Right renal pelvis (tissue), 4 donors: Measurements from ENCODE around the gene LNX2. TPM values are rescaled to one million over a fixed set of nuclear protein-coding genes. Genes with fewer than 3 reads are reported as not detected.

Experiments
- DNase-seq, 4 donors: peaks; one replicate each; pipeline ENCODE4 v3.0.0-alpha.2; 2013; ENCODE audit warnings: low read depth in 4 of 4, low spot score in 3 of 4, missing footprints in 1 of 4
- polyA plus RNA-seq, 4 donors: library from polyadenylated mRNA; unstranded; fragments of 120-200 nt; gene quantifications; one replicate each; pipeline ENCODE4 v1.2.1, GENCODE V29; 2013; ENCODE audit not compliant: insufficient read length in 4 of 4

The LNX2 gene
- polyA plus RNA-seq, 4 donors: 12.7 to 15.4 (median 14.1) TPM

DNA sequence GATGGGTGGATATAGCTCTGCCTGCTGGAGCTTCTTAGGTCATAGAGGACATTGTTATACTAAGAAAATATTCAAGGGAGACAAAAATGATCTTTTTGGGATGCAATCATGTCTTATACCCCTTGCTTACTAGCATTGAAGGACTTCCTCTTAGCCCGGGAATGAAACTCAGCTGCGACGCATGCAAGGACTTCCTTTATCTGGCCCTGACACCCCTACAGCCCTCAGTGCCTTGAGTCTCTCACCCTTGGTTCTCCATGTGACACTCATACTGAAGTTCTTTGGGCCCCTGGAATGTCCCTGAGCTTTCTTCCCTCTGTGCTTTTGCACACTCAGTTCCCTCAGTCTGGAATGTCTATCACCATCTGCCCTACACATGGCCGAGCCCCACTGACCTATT is 97.5 kb downstream of the LNX2 start:
- no peak for DNase-seq

DNA sequence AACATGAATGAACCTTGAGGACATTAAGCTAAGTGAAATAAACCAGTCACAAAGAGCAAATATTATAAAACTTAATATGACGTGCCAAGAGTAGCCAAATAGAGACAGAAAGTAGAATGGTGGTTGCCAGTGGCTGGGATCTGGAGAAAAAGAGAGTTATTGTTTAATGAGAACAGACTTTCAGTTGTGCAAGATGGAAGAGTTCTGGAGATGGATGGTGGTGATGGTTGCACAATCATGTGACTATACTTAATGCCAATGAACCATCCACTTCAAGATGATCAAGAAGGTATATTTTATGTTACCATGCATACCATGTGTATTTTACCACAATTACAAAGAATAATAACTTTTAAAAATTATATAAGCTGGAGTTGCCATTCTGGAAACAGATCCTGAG is 104.2 kb downstream of the LNX2 start:
- no peak for DNase-seq

DNA sequence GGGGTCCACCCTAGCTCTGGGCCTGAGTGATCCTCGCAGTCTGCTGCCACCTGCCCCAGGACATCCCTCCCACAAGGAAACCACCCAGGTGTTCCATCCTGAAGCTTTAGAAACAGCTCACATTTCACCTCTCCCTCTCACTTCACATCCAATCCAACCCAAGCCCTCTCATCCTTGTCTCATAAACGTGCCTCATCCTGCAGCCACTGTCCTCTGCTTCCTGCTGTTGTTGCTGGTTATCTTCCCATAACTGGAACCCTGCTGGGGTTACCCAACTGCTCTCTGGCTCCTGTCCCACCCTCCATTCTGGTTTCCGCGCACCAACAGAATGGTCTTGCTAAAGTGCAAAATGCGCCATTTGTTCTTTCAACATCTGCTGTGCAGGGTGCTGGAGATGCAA is 110.2 kb downstream of the LNX2 start:
- no peak for DNase-seq

DNA sequence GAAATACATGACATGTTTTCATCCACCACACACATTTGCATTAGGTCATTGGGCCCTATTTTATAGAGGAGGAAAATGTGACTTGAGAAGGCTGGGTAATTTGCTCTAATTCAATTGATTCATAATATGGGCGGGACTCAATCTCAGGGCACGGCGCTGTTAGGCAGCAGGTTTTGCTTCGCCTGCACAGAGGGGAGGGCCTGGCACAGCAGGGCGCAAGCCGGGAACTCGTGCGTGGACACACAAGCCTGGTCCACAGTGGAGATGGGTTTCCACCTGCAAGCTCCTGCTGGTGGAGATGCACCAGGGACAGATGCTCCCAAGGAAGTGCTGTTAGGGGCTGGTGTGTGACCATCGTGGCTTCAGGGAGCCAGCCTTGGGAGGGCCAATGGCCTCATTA is 111.5 kb downstream of the LNX2 start:
- no peak for DNase-seq

- DNase-seq: no peak
Measured at GRCh38 chr13:27505792-27506191, 114.5 kb downstream of the LNX2 start.

DNA sequence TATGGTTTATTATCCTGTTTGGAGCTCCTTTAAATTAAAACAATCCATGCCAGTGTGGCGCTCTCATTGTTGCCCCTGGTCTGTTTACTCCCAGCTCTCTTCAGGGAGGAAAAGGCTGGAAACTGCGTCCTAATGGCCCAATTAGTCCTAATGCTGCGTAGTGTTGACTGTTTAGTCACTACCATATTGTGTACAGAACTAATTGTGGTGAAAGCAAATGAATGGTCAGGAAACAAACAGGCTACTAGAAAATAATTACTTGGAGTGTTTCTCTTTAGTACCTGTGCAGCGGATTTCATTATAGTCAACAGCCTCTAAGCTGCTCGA is 115.5 kb downstream of the LNX2 start:
- no peak for DNase-seq

- no peak for DNase-seq
Measured at GRCh38 chr13:27504128-27504867, 116.0 kb downstream of the LNX2 start.

- no peak for DNase-seq
Measured at GRCh38 chr13:27500806-27501534, 119.4 kb downstream of the LNX2 start.

- DNase-seq: no peak
Measured at GRCh38 chr13:27497563-27498230, 122.6 kb downstream of the LNX2 start.

GRCh38 chr13:27496536-27497273 is 123.6 kb downstream of the LNX2 start:
- DNase-seq: peak in 1 of 4 donors; percentile 7

DNA sequence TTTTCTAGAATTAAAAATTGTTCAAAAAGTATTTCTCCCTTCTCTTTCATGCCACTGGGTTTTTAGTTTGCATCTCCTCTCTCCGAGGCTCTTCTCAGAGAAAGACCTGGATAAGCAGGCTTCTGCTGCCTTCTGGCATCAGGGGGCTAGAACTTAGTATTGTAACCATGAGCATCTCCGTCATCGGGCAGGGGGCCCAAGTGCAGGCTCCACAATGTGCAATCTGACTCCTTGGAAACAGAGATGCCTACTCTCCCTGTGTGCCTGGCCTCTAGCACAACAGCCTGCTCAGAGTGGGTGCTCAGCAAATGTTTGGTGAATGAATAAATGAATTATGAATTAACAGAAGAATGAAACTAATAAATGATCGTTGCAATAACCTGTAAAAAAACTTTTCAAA is 124.3 kb downstream of the LNX2 start:
- DNase-seq: no peak

Other genes with a start within 250 kb of the LNX2 start
- 10 to 100 TPM; 79.2 to 98.2 (median 88.1) TPM for gene GTF3A, start 195.9 kb downstream of the LNX2 start, polyA plus RNA-seq
- gene MTIF3, start 170.0 kb downstream of the LNX2 start, polyA plus RNA-seq: 10 to 100 TPM; 66.1 to 82.4 (median 76.8) TPM
- 100 to 1,000 TPM; 120 to 144 (median 134) TPM for gene POLR1D, start 1.4 kb upstream of the LNX2 start, polyA plus RNA-seq
- gene GSX1, start 172.0 kb upstream of the LNX2 start, polyA plus RNA-seq: not detected